SJCRH30 (cell line): ENCODE measurements around the gene PTGES2. TPM values are rescaled to one million over a fixed set of nuclear protein-coding genes. Genes with fewer than 3 reads are reported as not detected.
A peak's percentile ranks its signal among the peaks of the same experiment; 100 is the strongest.
"Not testable (repeated sequence)": the region's sequence is repeated elsewhere in the genome, so short reads cannot be mapped to it uniquely, and the experiment has no call there.

Experiments used
- DNase-seq, 2 experiments: peaks; one replicate each; pipeline ENCODE4 v3.0.0-alpha.2; 2015 to 2020
- H3K27ac ChIP-seq: fragments of 250-450 bp; sonication (Bioruptor Pico); 2 replicates; pipeline ENCODE4 v1.5.1; 2020; ENCODE audit warnings: mild to moderate bottlenecking, moderate library complexity
- H3K27me3 ChIP-seq: fragments of 250-450 bp; sonication (Bioruptor Pico); 2 replicates; pipeline ENCODE4 v1.5.1; 2020; ENCODE audit warnings: mild to moderate bottlenecking, moderate library complexity
- H3K36me3 ChIP-seq: fragments of 250-450 bp; sonication (Bioruptor Pico); 2 replicates; pipeline ENCODE4 v1.5.1; 2020; ENCODE audit warnings: mild to moderate bottlenecking, moderate library complexity
- H3K4me1 ChIP-seq: fragments of 250-450 bp; sonication (Bioruptor Pico); 2 replicates; pipeline ENCODE4 v1.5.1; 2020; ENCODE audit warnings: mild to moderate bottlenecking, moderate library complexity
- H3K4me3 ChIP-seq: fragments of 250-450 bp; sonication (Bioruptor Pico); 2 replicates; pipeline ENCODE4 v1.5.1; 2020; ENCODE audit warnings: mild to moderate bottlenecking, moderate library complexity
- H3K9me3 ChIP-seq: fragments of 250-450 bp; sonication (Bioruptor Pico); replicated peaks from 2 replicates; pipeline ENCODE4 v1.5.1; 2020; ENCODE audit warnings: mild to moderate bottlenecking, moderate library complexity
- total RNA-seq: library from RNA; depleted of rRNA; stranded (reverse); fragments of >200 nt; shearing (Covaris generic); gene quantifications from 2 replicates; pipeline ENCODE4 v1.2.3, GENCODE V29; 2014

Gene PTGES2
- total RNA-seq, 1 experiment from 2014 or later: 53.8 TPM

- H3K27ac ChIP-seq: no peak overlapping the region
- no peak overlapping the region for H3K4me3 ChIP-seq
- H3K27me3 ChIP-seq: no peaks in the 10 kb centered on the region
- H3K9me3 ChIP-seq: no peaks in the 10 kb centered on the region
- H3K36me3 ChIP-seq: peaks cover 13% of the 10 kb centered on the region; the same call in 1 of the 2 replicates
- DNase-seq: no peak
- peaks cover 8% of the 10 kb centered on the region for H3K4me1 ChIP-seq
Measured at GRCh38 chr9:128087262-128087661, 40.3 kb downstream of the PTGES2 start.

- no peaks in the 10 kb centered on the region for H3K27me3 ChIP-seq
- DNase-seq: no peak
- H3K36me3 ChIP-seq: peaks cover 13% of the 10 kb centered on the region; the same call in 1 of the 2 replicates
- peaks cover 19% of the 10 kb centered on the region for H3K4me1 ChIP-seq
- H3K9me3 ChIP-seq: no peaks in the 10 kb centered on the region
- no peak overlapping the region for H3K27ac ChIP-seq
- no peak overlapping the region for H3K4me3 ChIP-seq
Measured at GRCh38 chr9:128085943-128086342, 41.6 kb downstream of the PTGES2 start.

GRCh38 chr9:128084746-128085145, 42.8 kb downstream of the PTGES2 start:
- H3K9me3 ChIP-seq: no peaks in the 10 kb centered on the region
- peaks cover 13% of the 10 kb centered on the region; the same call in 1 of the 2 replicates for H3K36me3 ChIP-seq
- H3K27me3 ChIP-seq: no peaks in the 10 kb centered on the region

GRCh38 chr9:128082151-128082550, 45.4 kb downstream of the PTGES2 start:
- no peak overlapping the region for H3K4me3 ChIP-seq
- no peak for DNase-seq
- peaks cover 19% of the 10 kb centered on the region for H3K36me3 ChIP-seq
- H3K4me1 ChIP-seq: peaks cover 24% of the 10 kb centered on the region
- H3K9me3 ChIP-seq: no peaks in the 10 kb centered on the region
- H3K27me3 ChIP-seq: no peaks in the 10 kb centered on the region
- no peak overlapping the region for H3K27ac ChIP-seq

More at GRCh38 chr9:128084746-128085145, 42.8 kb downstream of the PTGES2 start:
- H3K27ac ChIP-seq: no peak overlapping the region
- no peak for DNase-seq
- peaks cover 20% of the 10 kb centered on the region for H3K4me1 ChIP-seq
- no peak overlapping the region for H3K4me3 ChIP-seq

- H3K36me3 ChIP-seq: peaks cover 15% of the 10 kb centered on the region
- H3K4me1 ChIP-seq: peaks cover 24% of the 10 kb centered on the region
- H3K27ac ChIP-seq: peak overlapping the region; percentile 35
- no peak overlapping the region for H3K4me3 ChIP-seq
- peak; percentile 90 to 92 for DNase-seq
- H3K9me3 ChIP-seq: no peaks in the 10 kb centered on the region
- H3K27me3 ChIP-seq: no peaks in the 10 kb centered on the region
Measured at GRCh38 chr9:128081056-128081455, 46.5 kb downstream of the PTGES2 start.

- Histone ChIP-seq H3K9me3 (no peaks in the 10 kb centered on the region), H3K27ac (no peak overlapping the region; the same call in 1 of the 2 replicates), H3K4me1 (peaks cover 24% of the 10 kb centered on the region), H3K27me3 (no peaks in the 10 kb centered on the region), H3K4me3 (no peak overlapping the region), H3K36me3 (peaks cover 12% of the 10 kb centered on the region)
- no peak for DNase-seq
Measured at GRCh38 chr9:128080206-128080605, 47.3 kb downstream of the PTGES2 start.

GRCh38 chr9:128078504-128079434, 48.8 kb downstream of the PTGES2 start:
- H3K9me3 ChIP-seq: no peaks in the 10 kb centered on the region
- DNase-seq: no peak
- no peaks in the 10 kb centered on the region for H3K27me3 ChIP-seq
- no peak overlapping the region for H3K27ac ChIP-seq
- H3K36me3 ChIP-seq: peaks cover 9% of the 10 kb centered on the region
- H3K4me3 ChIP-seq: no peak overlapping the region
- H3K4me1 ChIP-seq: peaks cover 24% of the 10 kb centered on the region

- H3K27ac ChIP-seq: no peak overlapping the region
- H3K4me3 ChIP-seq: no peak overlapping the region
- DNase-seq: no peak
Measured at GRCh38 chr9:128077847-128078503, 49.6 kb downstream of the PTGES2 start.

GRCh38 chr9:128073253-128073886, 54.2 kb downstream of the PTGES2 start:
- H3K36me3 ChIP-seq: peaks cover under 1% of the 10 kb centered on the region; the same call in 1 of the 2 replicates
- no peak for DNase-seq
- peaks cover 20% of the 10 kb centered on the region for H3K4me1 ChIP-seq
- H3K9me3 ChIP-seq: no peaks in the 10 kb centered on the region
- peak overlapping the region; percentile 41; the same call in 1 of the 2 replicates for H3K27ac ChIP-seq
- no peaks in the 10 kb centered on the region for H3K27me3 ChIP-seq
- H3K4me3 ChIP-seq: no peak overlapping the region

More at GRCh38 chr9:128077847-128078503, 49.6 kb downstream of the PTGES2 start:
- peaks cover 9% of the 10 kb centered on the region for H3K36me3 ChIP-seq
- peaks cover 27% of the 10 kb centered on the region for H3K4me1 ChIP-seq
- H3K9me3 ChIP-seq: no peaks in the 10 kb centered on the region
- H3K27me3 ChIP-seq: no peaks in the 10 kb centered on the region

- Histone ChIP-seq H3K9me3 (no peaks in the 10 kb centered on the region), H3K4me1 (peaks cover 20% of the 10 kb centered on the region), H3K4me3 (peak overlapping the region; percentile 20), H3K27me3 (no peaks in the 10 kb centered on the region), H3K36me3 (no peaks in the 10 kb centered on the region), H3K27ac (peak overlapping the region; percentile 41)
- peak; percentile 79 to 86 for DNase-seq
Measured at GRCh38 chr9:128072144-128073021, 55.1 kb downstream of the PTGES2 start.

GRCh38 chr9:128071475-128071874, 56.1 kb downstream of the PTGES2 start:
- not testable (repeated sequence) for H3K36me3 ChIP-seq, H3K4me3 ChIP-seq, DNase-seq, H3K27me3 ChIP-seq, H3K9me3 ChIP-seq
- peaks cover 24% of the 10 kb centered on the region for H3K4me1 ChIP-seq
- peak overlapping the region; percentile 41 for H3K27ac ChIP-seq

GRCh38 chr9:128070874-128071273, 56.7 kb downstream of the PTGES2 start:
- Histone ChIP-seq H3K27me3 (no peaks in the 10 kb centered on the region), H3K9me3 (no peaks in the 10 kb centered on the region), H3K4me1 (peaks cover 26% of the 10 kb centered on the region), H3K36me3 (no peaks in the 10 kb centered on the region), H3K4me3 (no peak overlapping the region), H3K27ac (no peak overlapping the region)
- DNase-seq: no peak
